Stimulated activated CD4-positive, alpha-beta T cell treated with anti-CD3 and anti-CD28 coated beads, Interleukin-15, amount 100 ng/mL, for 1 hour (primary cell): ENCODE data around the gene GADD45GIP1.
"Not testable (repeated sequence)": the region's sequence is repeated elsewhere in the genome, so short reads cannot be mapped to it uniquely, and the experiment has no call there.

Experiments
- DNase-seq, 2 donors: peaks; one replicate each; pipeline ENCODE4 v3.0.0-alpha.2; 2020; ENCODE audit warnings: low read depth in 1 of 2, low spot score in 1 of 2

The GADD45GIP1 gene

GRCh38 chr19:12943437-12944044 is 13.5 kb downstream of the GADD45GIP1 start:
- DNase-seq = no peak

DNA sequence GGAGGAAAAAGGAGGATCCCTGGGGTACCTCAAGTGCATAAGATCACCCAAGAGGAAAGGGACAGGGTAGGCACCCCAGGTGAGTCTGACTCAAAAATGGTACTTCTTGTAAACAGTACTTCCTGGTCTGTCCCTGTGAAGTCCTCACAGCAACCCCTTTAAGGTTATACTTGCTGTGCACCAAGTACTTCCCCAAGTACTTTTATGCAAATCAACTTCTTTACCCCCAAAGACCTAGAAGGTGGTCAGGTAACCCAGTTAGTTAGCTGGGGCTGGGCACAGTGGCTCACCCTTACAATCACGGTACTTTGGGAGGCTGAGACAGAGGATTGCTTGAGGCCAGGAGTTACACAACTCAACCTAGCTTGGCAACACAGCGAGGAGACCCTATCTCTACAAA is 16.1 kb downstream of the GADD45GIP1 start:
- DNase-seq = no peak

GRCh38 chr19:12939975-12940423 is 17.0 kb downstream of the GADD45GIP1 start:
- DNase-seq = no peak

- no peak for DNase-seq
Observed at GRCh38 chr19:12938779-12939601, 18.0 kb downstream of the GADD45GIP1 start.

DNA sequence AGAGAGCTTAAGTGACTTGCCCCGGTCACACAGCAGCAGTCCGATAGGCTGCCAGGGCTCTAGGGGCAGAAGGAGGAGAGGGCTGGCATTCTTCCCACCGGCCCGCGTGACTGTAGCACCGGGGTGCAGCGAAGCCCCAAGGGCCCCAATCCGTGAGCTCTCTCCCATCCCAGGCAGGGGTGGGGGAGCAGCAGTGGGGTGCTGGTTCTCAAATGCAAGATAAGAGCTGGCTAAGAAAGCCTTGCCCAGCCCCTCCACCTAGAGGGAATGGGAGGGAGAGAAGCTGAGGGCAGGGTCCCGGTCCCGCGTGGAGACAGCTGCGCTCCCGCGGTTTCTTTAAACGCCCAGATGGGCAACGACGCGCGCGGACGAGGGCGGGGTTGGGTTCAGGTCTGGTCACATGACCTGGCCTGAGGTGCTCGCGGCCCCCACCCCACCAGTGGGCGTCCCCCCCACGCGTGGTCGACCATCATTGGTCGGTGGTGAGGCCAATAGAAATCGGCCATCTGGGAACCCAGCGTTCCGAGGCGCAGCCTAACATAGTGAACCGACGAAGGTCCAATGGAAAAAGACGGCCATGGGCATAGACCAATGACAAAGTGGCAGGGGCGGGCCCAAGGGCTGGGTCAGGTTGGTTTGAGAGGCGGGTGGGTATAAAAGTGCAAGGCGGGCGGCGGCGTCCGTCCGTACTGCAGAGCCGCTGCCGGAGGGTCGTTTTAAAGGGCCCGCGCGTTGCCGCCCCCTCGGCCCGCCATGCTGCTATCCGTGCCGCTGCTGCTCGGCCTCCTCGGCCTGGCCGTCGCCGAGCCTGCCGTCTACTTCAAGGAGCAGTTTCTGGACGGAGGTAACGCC is 18.9 kb downstream of the GADD45GIP1 start, which contains the start of gene CALR:
CALR (plus strand) TSS at position 683 of the 852 bp plus-strand sequence; CDS start at position 754, 71 bp downstream.
- DNase-seq = peak; percentile 97 to 98

DNA sequence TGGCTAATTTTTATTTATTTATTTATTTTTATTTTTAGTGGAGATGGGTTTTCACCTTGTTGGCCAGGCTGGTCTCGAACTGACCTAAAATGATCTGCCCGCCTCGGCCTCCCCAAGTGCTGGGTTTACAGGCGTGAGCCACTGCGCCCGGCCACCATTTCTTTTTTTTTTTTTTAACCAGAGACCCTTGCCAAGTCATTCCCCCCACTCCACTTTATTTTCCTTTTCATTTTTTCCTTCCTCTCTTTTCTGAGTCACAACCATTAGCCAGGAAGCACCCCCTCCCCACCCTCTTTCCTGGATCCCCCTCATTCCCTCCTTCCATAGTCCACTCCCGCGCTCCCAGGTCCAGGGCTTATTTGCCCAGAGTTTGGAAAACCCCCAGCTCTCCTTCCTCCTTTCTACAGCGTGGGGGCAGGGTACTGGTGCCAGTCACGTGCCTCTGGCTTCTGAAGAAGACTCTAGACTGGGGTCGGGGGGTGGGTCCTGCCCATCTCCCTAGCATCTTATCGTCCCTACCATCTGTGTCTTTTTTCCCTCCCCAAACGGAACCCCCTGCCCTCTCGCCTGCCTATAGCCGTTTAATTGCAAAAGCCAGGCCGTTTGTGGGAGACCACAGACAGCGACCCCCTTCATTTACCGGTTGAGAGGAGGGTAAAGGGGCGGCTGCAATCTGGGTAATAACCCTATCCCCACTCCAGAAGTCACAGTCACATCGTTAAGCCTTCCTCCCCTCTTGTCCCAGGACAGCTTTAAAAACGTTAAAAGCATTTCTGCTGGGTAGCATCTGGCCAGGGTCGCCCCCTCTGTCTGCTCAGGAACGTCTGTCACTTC is 19.7 kb downstream of the GADD45GIP1 start:
- DNase-seq = no peak

GRCh38 chr19:12936582-12936981 is 20.4 kb downstream of the GADD45GIP1 start:
- no peak for DNase-seq

GRCh38 chr19:12935071-12935470 is 22.0 kb downstream of the GADD45GIP1 start:
- DNase-seq = no peak

DNA sequence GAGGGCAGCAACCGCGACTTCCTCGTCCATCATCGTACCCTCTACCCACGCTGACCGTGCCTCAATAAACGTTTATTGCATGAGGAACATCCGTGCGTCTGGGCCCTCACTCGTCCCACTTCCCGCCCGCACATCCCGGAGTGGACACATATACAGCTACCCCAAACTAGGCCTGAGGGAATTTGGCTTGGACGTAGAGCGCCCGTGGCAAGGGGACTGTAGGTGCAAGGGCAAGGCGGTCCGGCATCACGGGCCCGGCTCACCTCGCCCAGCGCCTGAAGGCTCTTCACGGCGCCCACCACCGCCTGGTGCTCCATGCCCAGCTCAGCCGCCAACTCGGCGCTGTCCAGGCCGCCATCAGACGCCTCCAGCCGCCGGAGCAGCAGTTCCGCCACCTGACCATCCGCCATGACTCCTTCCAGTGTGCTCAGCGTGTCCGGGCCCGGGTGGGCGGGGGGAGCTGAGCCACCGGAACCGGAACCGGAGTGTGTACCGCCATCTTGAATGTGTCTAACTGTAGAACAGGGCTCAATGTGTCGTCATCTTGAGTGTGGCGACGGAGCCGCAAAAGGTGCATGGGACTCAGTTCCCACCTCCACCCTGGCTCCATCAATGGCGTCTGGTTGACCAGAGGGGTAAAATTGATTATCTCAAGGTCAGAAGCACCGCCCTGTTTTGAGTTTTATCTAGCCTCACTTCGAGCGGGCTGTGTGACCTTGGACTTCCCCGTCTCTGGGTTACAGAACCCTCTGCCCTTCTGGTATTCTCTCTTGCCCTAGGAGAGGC is 23.5 kb downstream of the GADD45GIP1 start, which contains the start of gene FARSA:
FARSA (minus strand) TSS at position 425 of the 786 bp plus-strand sequence; CDS start at position 410, 15 bp downstream.
- peak; percentile 73 to 79 for DNase-seq

DNA sequence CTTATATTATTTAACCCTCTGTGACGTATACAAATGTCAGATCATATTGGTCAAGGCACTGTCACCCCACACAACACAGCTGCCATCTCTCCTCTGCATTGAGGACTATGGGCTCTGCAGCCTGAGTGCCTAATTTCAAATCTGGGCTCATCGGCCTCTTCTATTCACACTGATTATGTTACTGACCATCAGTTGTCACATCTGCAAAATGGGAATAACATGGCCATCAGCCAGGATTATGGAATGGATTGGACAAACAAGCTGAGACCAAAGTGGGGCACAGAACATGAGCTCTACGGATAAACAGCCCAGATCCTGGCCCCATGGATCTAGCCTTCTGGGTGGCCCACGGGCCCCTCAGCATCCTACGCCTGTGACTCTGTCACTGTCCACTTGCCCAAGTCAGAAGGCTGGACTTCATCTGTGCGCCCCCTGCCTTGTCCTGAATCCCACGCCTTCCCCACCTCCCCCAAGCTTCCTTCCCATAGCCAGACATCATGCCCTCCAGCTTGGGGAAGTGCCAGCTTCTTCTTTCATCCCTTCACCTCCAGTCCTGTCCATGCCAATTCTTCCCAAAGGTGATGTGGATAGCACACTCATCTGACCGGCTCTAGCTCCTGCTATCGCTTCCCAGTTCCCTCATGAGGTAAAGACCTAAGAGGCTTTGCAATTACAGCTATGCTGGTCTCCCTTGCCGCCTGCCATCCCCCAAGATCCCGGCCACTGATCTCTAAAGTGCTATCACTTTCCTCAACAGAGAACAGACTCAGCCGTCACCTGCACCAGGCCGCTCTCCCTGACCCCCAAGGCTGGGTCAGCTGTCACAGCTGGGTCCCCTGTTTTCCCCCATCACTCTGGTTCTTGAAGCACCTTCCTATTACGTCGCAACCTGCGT is 24.4 kb downstream of the GADD45GIP1 start:
- DNase-seq = no peak

- DNase-seq = no peak
Observed at GRCh38 chr19:12930002-12930645, 26.9 kb downstream of the GADD45GIP1 start.

GRCh38 chr19:12924621-12925310 is 32.3 kb downstream of the GADD45GIP1 start:
- DNase-seq = no peak

- DNase-seq = no peak
Observed at GRCh38 chr19:12922959-12923358, 34.1 kb downstream of the GADD45GIP1 start.

DNA sequence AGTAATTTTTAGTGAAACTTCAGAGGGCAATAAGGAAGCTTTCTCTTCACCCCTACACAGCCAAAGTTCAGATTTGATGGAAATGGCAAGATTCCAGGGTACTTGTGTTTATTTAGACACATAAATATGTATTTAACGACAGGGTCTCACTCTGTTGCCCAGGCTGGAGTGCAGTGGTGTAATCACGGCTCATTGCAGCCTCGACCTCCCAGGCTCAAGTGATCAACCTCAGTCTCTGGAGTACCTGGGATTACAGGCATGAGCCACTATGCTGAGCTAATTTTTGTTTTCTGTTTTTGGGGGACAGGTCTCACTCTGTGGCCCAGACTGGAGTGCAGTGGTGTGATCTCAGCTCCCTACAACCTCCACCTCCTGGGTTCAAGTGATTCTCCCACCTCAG is 36.0 kb downstream of the GADD45GIP1 start:
- no peak for DNase-seq

GRCh38 chr19:12918253-12918652 is 38.8 kb downstream of the GADD45GIP1 start:
- DNase-seq = no peak

- DNase-seq = not testable (repeated sequence)
Observed at GRCh38 chr19:12915860-12916259, 41.2 kb downstream of the GADD45GIP1 start.

GRCh38 chr19:12913851-12914690 is 43.0 kb downstream of the GADD45GIP1 start:
- peak in 1 of 2 donors; percentile 27 for DNase-seq
